Mesendoderm (in vitro differentiated cells): ENCODE results near the gene PET100.

Experiments
- DNase-seq: peaks from one replicate; pipeline ENCODE4 v3.0.0; 2013
- H2AK5ac ChIP-seq: 2 replicates; pipeline ENCODE4 v1.6.1; 2013; ENCODE audit warnings: low read length, inconsistent platforms
- H2BK120ac ChIP-seq: 2 replicates; pipeline ENCODE4 v1.6.1; 2013; ENCODE audit warnings: low read depth, mild to moderate bottlenecking, low read length, moderate library complexity, mixed read lengths
- H2BK15ac ChIP-seq: replicated peaks from 2 replicates; pipeline ENCODE4 v1.6.1; 2013; ENCODE audit warnings: low read depth, mild to moderate bottlenecking, moderate library complexity
- H2BK5ac ChIP-seq: 2 replicates; pipeline ENCODE4 v1.6.1; 2013; ENCODE audit warnings: low read length, inconsistent platforms
- H3K18ac ChIP-seq: 2 replicates; pipeline ENCODE4 v1.6.1; 2013; ENCODE audit warnings: mild to moderate bottlenecking, low read length, mixed read lengths
- H3K23ac ChIP-seq: one replicate; pipeline ENCODE4 v1.6.1; 2013; ENCODE audit warnings: low read length
- H3K27ac ChIP-seq: 2 replicates; pipeline ENCODE4 v1.5.1; 2013; ENCODE audit warnings: low read depth, mild to moderate bottlenecking, inconsistent platforms, low read length, moderate library complexity
- H3K27me3 ChIP-seq: 2 replicates; pipeline ENCODE4 v1.6.1; 2013; ENCODE audit warnings: low read length, control low read depth, mild to moderate bottlenecking, inconsistent platforms; ENCODE audit not compliant: insufficient read depth, poor library complexity
- H3K36me3 ChIP-seq: 2 replicates; pipeline ENCODE4 v1.6.1; 2013; ENCODE audit warnings: low read length, inconsistent platforms; ENCODE audit not compliant: control insufficient read depth, insufficient read depth
- H3K4ac ChIP-seq: one replicate; pipeline ENCODE4 v1.6.1; 2013; ENCODE audit warnings: low read depth, mild to moderate bottlenecking, low read length, moderate library complexity
- H3K4me1 ChIP-seq: 2 replicates; pipeline ENCODE4 v1.6.1; 2013; ENCODE audit warnings: low read depth, low read length, inconsistent platforms; ENCODE audit not compliant: control insufficient read depth
- H3K4me2 ChIP-seq: 2 replicates; pipeline ENCODE4 v1.6.1; 2013; ENCODE audit warnings: low read length
- H3K4me3 ChIP-seq: 2 replicates; pipeline ENCODE4 v1.5.1; 2013; ENCODE audit warnings: mild to moderate bottlenecking, low read length
- H3K56ac ChIP-seq: one replicate; pipeline ENCODE4 v1.6.1; 2013; ENCODE audit warnings: low read length
- H3K79me1 ChIP-seq: 2 replicates; pipeline ENCODE4 v1.6.1; 2013; ENCODE audit warnings: low read length, inconsistent platforms
- H3K79me2 ChIP-seq: 2 replicates; pipeline ENCODE4 v1.6.1; 2013; ENCODE audit warnings: mild to moderate bottlenecking, low read length; ENCODE audit not compliant: control insufficient read depth, insufficient read depth
- H3K9ac ChIP-seq: 2 replicates; pipeline ENCODE4 v1.6.1; 2013; ENCODE audit warnings: low read length, inconsistent platforms
- H4K5ac ChIP-seq: one replicate; pipeline ENCODE4 v1.6.1; 2013; ENCODE audit warnings: low read length
- H4K8ac ChIP-seq: one replicate; pipeline ENCODE4 v1.6.1; 2013; ENCODE audit warnings: low read depth, mild to moderate bottlenecking, control low read depth, low read length, moderate library complexity
- WGBS: extraction: QIAGEN DNeasy Blood & Tissue Kit; methylation state at CpG from one replicate; pipeline ENCODE4 v1.1.7; 2013; ENCODE audit warnings: low lambda C conversion rate, missing lambda C conversion rate; ENCODE audit not compliant: insufficient coverage; ENCODE audit errors: extremely low coverage; 5-methylcytosine and 5-hydroxymethylcytosine counted together

PET100 gene

GRCh38 chr19:7596211-7596937 lies 33.2 kb upstream of the PET100 start:
- WGBS, result no CpG with 5 or more reads among the region's 70 CpGs
- H4K5ac ChIP-seq, result no peak overlapping the region
- H3K4ac ChIP-seq, result peak overlapping the region; percentile 29
- no peak overlapping the region for H2BK15ac ChIP-seq
- no peak overlapping the region for H2BK5ac ChIP-seq
- H3K9ac ChIP-seq, result peak overlapping the region; percentile 66
- no peak for DNase-seq
- H3K4me3 ChIP-seq, result peak overlapping the region; percentile 39
- H2AK5ac ChIP-seq, result no peak overlapping the region
- H3K27me3 ChIP-seq, result no peaks in the 10 kb centered on the region
- H3K79me1 ChIP-seq, result no peaks in the 10 kb centered on the region
- H3K79me2 ChIP-seq, result no peaks in the 10 kb centered on the region
- no peaks in the 10 kb centered on the region for H3K4me1 ChIP-seq
- no peak overlapping the region for H3K23ac ChIP-seq
- no peaks in the 10 kb centered on the region for H3K36me3 ChIP-seq
- H3K4me2 ChIP-seq, result peak overlapping the region; percentile 66
- peak overlapping the region; percentile 86 for H3K18ac ChIP-seq
- H3K56ac ChIP-seq, result peak overlapping the region; percentile 80
- H4K8ac ChIP-seq, result no peak overlapping the region
- no peak overlapping the region for H3K27ac ChIP-seq
- no peak overlapping the region for H2BK120ac ChIP-seq

- Histone ChIP-seq H3K27me3 (no peaks in the 10 kb centered on the region), H2BK5ac (no peak overlapping the region), H3K18ac (no peak overlapping the region), H2BK120ac (no peak overlapping the region), H3K79me1 (no peaks in the 10 kb centered on the region), H4K8ac (no peak overlapping the region), H3K4ac (no peak overlapping the region), H3K23ac (no peak overlapping the region), H3K36me3 (no peaks in the 10 kb centered on the region), H3K4me2 (no peak overlapping the region), H3K4me3 (no peak overlapping the region), H3K56ac (no peak overlapping the region), H3K27ac (no peak overlapping the region), H3K79me2 (no peaks in the 10 kb centered on the region), H4K5ac (no peak overlapping the region), H2AK5ac (no peak overlapping the region), H2BK15ac (no peak overlapping the region), H3K9ac (no peak overlapping the region), H3K4me1 (no peaks in the 10 kb centered on the region)
- peak; percentile 13 for DNase-seq
- no CpG with 5 or more reads among the region's 9 CpGs for WGBS
These were observed 31.9 kb upstream of the PET100 start for GRCh38 chr19:7597689-7598088.

- no peak overlapping the region for H3K27ac ChIP-seq
- H3K18ac ChIP-seq, result no peak overlapping the region
- no peaks in the 10 kb centered on the region for H3K27me3 ChIP-seq
- no peaks in the 10 kb centered on the region for H3K79me2 ChIP-seq
- H2AK5ac ChIP-seq, result no peak overlapping the region
- DNase-seq, result no peak
- WGBS, result no CpG with 5 or more reads among the region's 6 CpGs
- no peak overlapping the region for H2BK15ac ChIP-seq
- no peak overlapping the region for H2BK120ac ChIP-seq
- no peak overlapping the region for H3K56ac ChIP-seq
- no peak overlapping the region for H3K4me2 ChIP-seq
- no peaks in the 10 kb centered on the region for H3K36me3 ChIP-seq
- no peak overlapping the region for H4K8ac ChIP-seq
- H4K5ac ChIP-seq, result no peak overlapping the region
- no peak overlapping the region for H2BK5ac ChIP-seq
- no peak overlapping the region for H3K4me3 ChIP-seq
- H3K4me1 ChIP-seq, result no peaks in the 10 kb centered on the region
- no peaks in the 10 kb centered on the region for H3K79me1 ChIP-seq
- no peak overlapping the region for H3K9ac ChIP-seq
- H3K4ac ChIP-seq, result no peak overlapping the region
- H3K23ac ChIP-seq, result no peak overlapping the region
These were observed 31.4 kb upstream of the PET100 start for GRCh38 chr19:7598180-7598579.

GRCh38 chr19:7600721-7601120 lies 28.9 kb upstream of the PET100 start:
- H3K27ac ChIP-seq, result no peak overlapping the region
- no peaks in the 10 kb centered on the region for H3K4me1 ChIP-seq
- no peaks in the 10 kb centered on the region for H3K36me3 ChIP-seq
- no peak overlapping the region for H2BK15ac ChIP-seq
- H4K8ac ChIP-seq, result no peak overlapping the region
- no peak overlapping the region for H3K4ac ChIP-seq
- no peak overlapping the region for H3K9ac ChIP-seq
- no peak overlapping the region for H3K4me3 ChIP-seq
- no peaks in the 10 kb centered on the region for H3K27me3 ChIP-seq
- H3K23ac ChIP-seq, result no peak overlapping the region
- no peak overlapping the region for H3K56ac ChIP-seq
- no peak overlapping the region for H2BK5ac ChIP-seq
- H3K79me1 ChIP-seq, result peaks cover 2% of the 10 kb centered on the region
- no peak overlapping the region for H2BK120ac ChIP-seq
- no peak overlapping the region for H2AK5ac ChIP-seq
- H3K79me2 ChIP-seq, result no peaks in the 10 kb centered on the region
- no peak overlapping the region for H3K4me2 ChIP-seq
- DNase-seq, result no peak
- H3K18ac ChIP-seq, result no peak overlapping the region
- no peak overlapping the region for H4K5ac ChIP-seq

- Histone ChIP-seq H3K4me2 (no peak overlapping the region), H3K23ac (no peak overlapping the region), H2BK15ac (no peak overlapping the region), H2BK120ac (no peak overlapping the region), H3K36me3 (no peaks in the 10 kb centered on the region), H3K79me2 (no peaks in the 10 kb centered on the region), H4K5ac (no peak overlapping the region), H3K18ac (no peak overlapping the region), H3K4ac (no peak overlapping the region), H3K79me1 (peaks cover 2% of the 10 kb centered on the region), H3K4me1 (no peaks in the 10 kb centered on the region), H4K8ac (no peak overlapping the region), H3K27me3 (no peaks in the 10 kb centered on the region), H2AK5ac (no peak overlapping the region), H2BK5ac (no peak overlapping the region), H3K9ac (no peak overlapping the region), H3K27ac (no peak overlapping the region), H3K4me3 (no peak overlapping the region), H3K56ac (no peak overlapping the region)
- DNase-seq, result no peak
- WGBS, result no CpG with 5 or more reads among the region's 15 CpGs
These were observed 27.2 kb upstream of the PET100 start for GRCh38 chr19:7602240-7602934.
